Cardiac fibroblast (primary cell): ENCODE results near the gene DENND5A.
"Not testable (repeated sequence)": the region's sequence is repeated elsewhere in the genome, so short reads cannot be mapped to it uniquely, and the experiment has no call there.

Source experiments
- DNase-seq, 2 donors: peaks; one replicate each; pipeline versions ENCODE4 v3.0.0 to v3.0.0-alpha.2; 2010; ENCODE audit warnings: low read depth in 2 of 2
- H3K4me3 ChIP-seq, 2 donors: replicated peaks in 1 of 2; 1 replicate in 1 of 2; 2 replicates in 1 of 2; pipeline ENCODE4 v1.5.1; 2011; ENCODE audit warnings: low read depth in 2 of 2, low read length in 2 of 2, mild to moderate bottlenecking in 2 of 2, moderate library complexity in 1 of 2
- TF ChIP-seq, protein P1 (sequence below): IDR thresholded peaks from one replicate; pipeline ENCODE4 v1.5.1; 2011; ENCODE audit warnings: low read depth, mild to moderate bottlenecking, low read length, inconsistent platforms

The DENND5A gene

GRCh38 chr11:9211322-9211721 is 53.8 kb downstream of the DENND5A start:
- TF ChIP-seq, protein P1, sequence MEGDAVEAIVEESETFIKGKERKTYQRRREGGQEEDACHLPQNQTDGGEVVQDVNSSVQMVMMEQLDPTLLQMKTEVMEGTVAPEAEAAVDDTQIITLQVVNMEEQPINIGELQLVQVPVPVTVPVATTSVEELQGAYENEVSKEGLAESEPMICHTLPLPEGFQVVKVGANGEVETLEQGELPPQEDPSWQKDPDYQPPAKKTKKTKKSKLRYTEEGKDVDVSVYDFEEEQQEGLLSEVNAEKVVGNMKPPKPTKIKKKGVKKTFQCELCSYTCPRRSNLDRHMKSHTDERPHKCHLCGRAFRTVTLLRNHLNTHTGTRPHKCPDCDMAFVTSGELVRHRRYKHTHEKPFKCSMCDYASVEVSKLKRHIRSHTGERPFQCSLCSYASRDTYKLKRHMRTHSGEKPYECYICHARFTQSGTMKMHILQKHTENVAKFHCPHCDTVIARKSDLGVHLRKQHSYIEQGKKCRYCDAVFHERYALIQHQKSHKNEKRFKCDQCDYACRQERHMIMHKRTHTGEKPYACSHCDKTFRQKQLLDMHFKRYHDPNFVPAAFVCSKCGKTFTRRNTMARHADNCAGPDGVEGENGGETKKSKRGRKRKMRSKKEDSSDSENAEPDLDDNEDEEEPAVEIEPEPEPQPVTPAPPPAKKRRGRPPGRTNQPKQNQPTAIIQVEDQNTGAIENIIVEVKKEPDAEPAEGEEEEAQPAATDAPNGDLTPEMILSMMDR: no peak
- no peak for DNase-seq
- H3K4me3 ChIP-seq: no peak overlapping the region

- DNase-seq: peak in 1 of 2 donors; percentile 39
- no peak overlapping the region for H3K4me3 ChIP-seq
- TF ChIP-seq, protein P1: no peak
These were observed 54.2 kb downstream of the DENND5A start for GRCh38 chr11:9210922-9211320.

GRCh38 chr11:9210224-9210921 is 54.8 kb downstream of the DENND5A start:
- TF ChIP-seq, protein P1: no peak
- DNase-seq: peak; percentile 26 to 49
- no peak overlapping the region for H3K4me3 ChIP-seq

DNA sequence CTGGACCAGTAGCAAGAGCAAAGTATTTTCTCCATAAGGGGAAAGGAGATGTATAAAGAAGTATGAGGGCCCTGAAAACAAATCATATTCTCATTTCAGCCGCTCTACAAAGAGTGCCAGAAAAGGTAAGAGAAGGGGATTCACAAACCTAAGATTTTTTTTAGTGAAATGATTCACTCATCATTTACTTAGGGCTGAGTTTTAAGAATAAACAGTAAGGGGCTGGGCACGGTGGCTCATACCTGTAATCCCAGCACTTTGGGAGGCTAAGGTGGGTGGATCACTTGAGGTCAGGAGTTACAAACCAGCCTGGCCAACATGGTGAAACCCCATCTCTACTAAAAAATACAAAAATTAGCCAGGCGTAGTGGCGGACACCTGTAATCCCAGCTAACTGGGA is 55.5 kb downstream of the DENND5A start:
- not testable (repeated sequence) for DNase-seq, H3K4me3 ChIP-seq

DNA sequence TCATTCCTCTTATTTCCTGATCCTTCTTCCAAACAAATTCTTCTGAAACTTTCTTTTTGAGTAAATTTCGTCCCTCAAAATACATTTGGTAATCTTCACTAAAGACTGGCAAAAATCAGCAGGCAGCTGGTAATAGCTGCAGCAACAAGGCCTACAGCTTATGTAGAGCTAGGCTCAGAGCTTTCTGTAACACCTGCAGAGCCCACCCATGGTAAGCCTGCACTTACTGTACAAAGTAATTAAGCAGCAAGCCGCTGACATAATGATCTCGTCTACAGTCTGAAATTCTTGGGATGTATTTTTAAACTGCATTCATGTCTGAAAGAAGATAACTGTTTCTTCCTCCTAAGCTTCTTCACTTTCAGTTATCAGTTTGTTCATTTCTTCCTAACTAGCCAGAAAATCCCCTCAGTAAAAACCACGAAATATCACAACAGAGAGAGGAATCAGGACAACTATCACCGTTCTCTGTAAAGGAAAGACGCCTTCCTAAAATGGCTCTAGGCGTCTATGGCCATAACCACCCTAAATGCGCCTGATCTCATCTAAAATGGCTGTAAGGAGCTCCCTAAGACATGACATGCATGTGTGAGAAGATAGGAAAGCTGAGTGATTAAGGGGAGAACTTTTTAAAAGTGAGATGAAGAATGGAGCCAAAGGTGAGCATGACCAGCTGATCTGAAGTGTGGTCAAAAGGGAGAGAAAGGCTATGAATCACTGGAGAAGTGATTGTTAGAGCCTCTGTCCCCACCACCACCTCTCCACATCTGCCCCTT is 56.2 kb downstream of the DENND5A start:
- TF ChIP-seq, protein P1: no peak
- peak in 1 of 2 donors; percentile 25 for DNase-seq
- H3K4me3 ChIP-seq: no peak overlapping the region

GRCh38 chr11:9207229-9207628 is 57.9 kb downstream of the DENND5A start:
- TF ChIP-seq, protein P1: no peak
- no peak for DNase-seq
- H3K4me3 ChIP-seq: no peak overlapping the region

DNA sequence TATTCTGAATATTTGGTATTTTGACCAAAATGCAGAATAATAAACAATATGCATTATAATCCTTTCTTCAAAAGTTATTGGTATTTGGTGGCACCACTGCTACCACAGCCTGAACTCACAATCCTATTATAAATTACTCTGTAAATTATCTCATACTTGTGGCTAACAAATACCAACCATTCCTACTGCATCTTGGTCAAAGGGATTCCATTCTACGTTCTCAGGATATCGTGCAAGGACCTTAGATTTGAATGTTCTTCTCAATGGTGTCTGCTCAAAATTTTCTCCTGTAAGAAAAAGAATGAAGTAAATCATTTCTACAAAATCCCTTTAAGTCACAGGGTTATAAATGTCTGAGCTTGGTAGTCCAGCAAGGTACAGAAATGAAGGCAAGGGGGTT is 58.7 kb downstream of the DENND5A start:
- DNase-seq: peak; percentile 69 to 72
- TF ChIP-seq, protein P1: no peak

More for the DNA sequence above, 58.7 kb downstream of the DENND5A start:
- no peak overlapping the region for H3K4me3 ChIP-seq
